ENCODE data around the gene HSPA12B.

DNA sequence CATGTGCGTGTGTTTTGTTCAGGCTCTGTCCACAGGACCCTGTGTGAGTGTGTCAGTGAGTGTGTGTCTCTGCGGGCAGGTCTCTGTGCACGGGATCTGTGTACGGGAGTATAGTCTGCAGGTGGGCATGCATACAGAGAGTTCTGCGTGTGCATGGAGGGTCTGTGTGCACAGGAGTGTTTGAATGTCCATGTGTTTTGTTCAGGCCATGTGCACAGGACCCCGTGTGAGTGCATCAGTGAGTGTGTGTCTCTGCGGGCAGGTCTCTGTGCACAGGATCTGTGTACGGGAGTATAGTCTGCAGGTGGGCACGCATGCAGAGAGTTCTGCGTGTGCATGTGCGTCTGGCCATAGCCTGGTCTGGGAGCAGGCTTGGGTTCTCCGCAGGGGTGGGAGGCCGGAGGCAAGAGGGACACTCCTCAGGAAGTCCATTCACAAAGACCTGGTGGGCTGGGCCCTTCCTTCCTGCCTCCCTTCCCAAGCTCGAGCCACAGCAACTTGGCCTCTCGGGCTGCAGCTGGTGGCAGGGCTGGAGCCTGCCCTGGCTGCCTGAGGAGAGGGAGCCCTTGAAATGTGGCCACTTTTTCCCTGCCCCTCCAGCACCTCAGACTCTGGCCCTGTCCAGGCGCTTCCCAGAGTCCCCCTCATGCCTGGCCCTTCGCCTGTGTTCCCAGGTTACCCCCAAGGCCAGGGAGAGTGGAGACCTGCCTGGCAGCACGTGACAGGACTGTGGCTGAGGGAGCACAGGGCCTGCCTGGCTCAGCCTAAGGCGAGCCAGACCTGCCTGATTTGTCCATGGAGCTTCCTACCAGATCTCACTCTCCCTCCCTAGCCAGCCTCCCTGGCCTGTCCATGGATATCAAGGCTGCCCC, 6.8 kb downstream of the HSPA12B start:
- TF ChIP-seq CTCF (conservative IDR thresholded peaks at IDR 0.05) (no peak), ZFX (IDR thresholded peaks at IDR 0.05) (no peak)
